Stimulated activated memory B cell treated with anti-CD40 and anti-IgM and Interleukin-4, amounts not matched to agents 10 μg/mL and 1 μg/mL and 100 μg/mL, for 72 hours (primary cell): ENCODE data around the gene COA6.
A peak's percentile ranks its signal among the peaks of the same experiment; 100 is the strongest.
"Not testable (repeated sequence)": the region's sequence is repeated elsewhere in the genome, so short reads cannot be mapped to it uniquely, and the experiment has no call there.

Experiments used
- ATAC-seq: fragments of 150-1000 bp; cut with Tn5 transposase; 2 replicates; pipeline ENCODE4 v1.10.0; 2021
- H3K27ac Mint-ChIP-seq: one replicate; pipeline ENCODE4 v1.8.0; 2022; ENCODE audit warnings: mild to moderate bottlenecking, mixed read lengths
- H3K27me3 Mint-ChIP-seq: one replicate; pipeline ENCODE4 v1.8.0; 2022; ENCODE audit warnings: mixed read lengths
- H3K36me3 Mint-ChIP-seq: one replicate; pipeline ENCODE4 v1.8.0; 2022; ENCODE audit warnings: mixed read lengths
- H3K4me1 Mint-ChIP-seq: one replicate; pipeline ENCODE4 v1.8.0; 2022; ENCODE audit warnings: mixed read lengths
- H3K4me3 Mint-ChIP-seq: one replicate; pipeline ENCODE4 v1.8.0; 2022; ENCODE audit warnings: mild to moderate bottlenecking, moderate library complexity, mixed read lengths
- H3K9me3 Mint-ChIP-seq: one replicate; pipeline ENCODE4 v1.8.0; 2022; ENCODE audit warnings: mixed read lengths

The COA6 gene

DNA sequence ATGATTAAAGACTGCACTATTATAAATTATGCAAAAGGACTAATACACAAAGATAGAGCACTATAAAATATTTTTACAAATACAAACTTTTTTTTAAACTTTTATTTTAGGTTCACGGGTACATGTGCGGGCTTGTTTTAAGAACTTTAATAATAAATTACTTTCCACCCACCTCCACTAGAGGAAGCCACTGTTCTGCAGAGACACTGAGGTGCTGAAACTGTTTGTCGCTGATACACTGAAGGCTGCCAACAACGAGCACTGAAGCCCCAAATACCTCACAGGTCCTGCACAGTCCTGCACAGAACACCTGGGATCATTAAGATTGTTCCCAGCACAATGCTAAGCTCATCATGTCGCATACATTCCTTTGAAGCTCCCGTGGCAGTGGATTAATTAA lies 19.9 kb downstream of the COA6 start:
- no peak for ATAC-seq
- no peak overlapping the region for H3K27ac Mint-ChIP-seq
- H3K36me3 Mint-ChIP-seq: peaks cover 51% of the 10 kb centered on the region

GRCh38 chr1:234395297-234395696 lies 22.0 kb downstream of the COA6 start:
- Mint-ChIP-seq H3K9me3 (no peaks in the 10 kb centered on the region), H3K27me3 (no peaks in the 10 kb centered on the region), H3K4me3 (no peak overlapping the region), H3K4me1 (peaks cover 22% of the 10 kb centered on the region), H3K36me3 (peaks cover 44% of the 10 kb centered on the region), H3K27ac (no peak overlapping the region)
- no peak for ATAC-seq

More for the DNA sequence above, 19.9 kb downstream of the COA6 start:
- Mint-ChIP-seq H3K4me3 (no peak overlapping the region), H3K4me1 (peaks cover 4% of the 10 kb centered on the region), H3K27me3 (no peaks in the 10 kb centered on the region), H3K9me3 (no peaks in the 10 kb centered on the region)

- Mint-ChIP-seq H3K4me1 (peaks cover 29% of the 10 kb centered on the region), H3K9me3 (no peaks in the 10 kb centered on the region), H3K4me3 (no peak overlapping the region)
Observed at GRCh38 chr1:234396092-234396491, 22.8 kb downstream of the COA6 start.

GRCh38 chr1:234396871-234397270 lies 23.6 kb downstream of the COA6 start:
- H3K36me3 Mint-ChIP-seq: peaks cover 36% of the 10 kb centered on the region
- ATAC-seq: no peak
- H3K27me3 Mint-ChIP-seq: no peaks in the 10 kb centered on the region
- peak overlapping the region; percentile 39 for H3K4me3 Mint-ChIP-seq
- H3K9me3 Mint-ChIP-seq: no peaks in the 10 kb centered on the region
- H3K27ac Mint-ChIP-seq: peak overlapping the region; percentile 63
- H3K4me1 Mint-ChIP-seq: peaks cover 37% of the 10 kb centered on the region

More at GRCh38 chr1:234396092-234396491, 22.8 kb downstream of the COA6 start:
- ATAC-seq: no peak
- H3K27me3 Mint-ChIP-seq: no peaks in the 10 kb centered on the region
- peaks cover 40% of the 10 kb centered on the region for H3K36me3 Mint-ChIP-seq
- no peak overlapping the region for H3K27ac Mint-ChIP-seq

GRCh38 chr1:234397732-234398131 lies 24.5 kb downstream of the COA6 start:
- Mint-ChIP-seq H3K27me3 (no peaks in the 10 kb centered on the region), H3K4me1 (peaks cover 40% of the 10 kb centered on the region), H3K9me3 (no peaks in the 10 kb centered on the region), H3K4me3 (no peak overlapping the region), H3K27ac (no peak overlapping the region), H3K36me3 (peaks cover 35% of the 10 kb centered on the region)
- no peak for ATAC-seq

- H3K4me3 Mint-ChIP-seq: peak overlapping the region; percentile 75
- peak overlapping the region; percentile 91 for H3K27ac Mint-ChIP-seq
- no peaks in the 10 kb centered on the region for H3K9me3 Mint-ChIP-seq
- H3K27me3 Mint-ChIP-seq: no peaks in the 10 kb centered on the region
- peaks cover 40% of the 10 kb centered on the region for H3K4me1 Mint-ChIP-seq
- peak; percentile 66 for ATAC-seq
- peaks cover 41% of the 10 kb centered on the region for H3K36me3 Mint-ChIP-seq
Observed at GRCh38 chr1:234398849-234399381, 25.7 kb downstream of the COA6 start.

- ATAC-seq, H3K9me3 Mint-ChIP-seq, H3K27me3 Mint-ChIP-seq: not testable (repeated sequence)
- Mint-ChIP-seq H3K4me1 (peaks cover 40% of the 10 kb centered on the region), H3K27ac (peak overlapping the region; percentile 91), H3K4me3 (peak overlapping the region; percentile 75), H3K36me3 (peaks cover 41% of the 10 kb centered on the region)
Observed at GRCh38 chr1:234399515-234399914, 26.3 kb downstream of the COA6 start.

GRCh38 chr1:234400773-234401172 lies 27.5 kb downstream of the COA6 start:
- H3K9me3 Mint-ChIP-seq: no peaks in the 10 kb centered on the region
- H3K4me3 Mint-ChIP-seq: peak overlapping the region; percentile 46
- peaks cover 43% of the 10 kb centered on the region for H3K36me3 Mint-ChIP-seq
- H3K27me3 Mint-ChIP-seq: no peaks in the 10 kb centered on the region
- H3K4me1 Mint-ChIP-seq: peaks cover 40% of the 10 kb centered on the region
- ATAC-seq: no peak
- H3K27ac Mint-ChIP-seq: peak overlapping the region; percentile 61

DNA sequence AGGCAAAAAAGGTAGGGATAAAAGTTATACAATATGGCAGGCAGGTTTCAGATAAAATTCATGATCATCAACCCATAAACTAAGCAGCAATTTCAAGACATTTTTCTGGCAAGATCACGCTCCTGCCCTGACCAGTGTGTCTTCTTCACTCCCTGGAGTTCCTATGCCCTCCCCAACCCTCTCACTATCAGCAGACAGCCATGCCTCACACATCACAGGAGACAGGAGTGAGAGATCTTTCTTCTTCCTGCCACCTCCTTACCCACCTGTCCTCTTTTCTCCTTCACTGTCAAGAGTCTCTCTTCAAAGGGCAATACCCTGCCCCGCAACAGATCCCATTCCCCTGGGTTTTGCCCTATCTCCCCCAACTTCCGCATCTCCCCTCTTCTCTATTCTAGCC lies 28.4 kb downstream of the COA6 start:
- H3K36me3 Mint-ChIP-seq: peaks cover 39% of the 10 kb centered on the region
- H3K27ac Mint-ChIP-seq: peak overlapping the region; percentile 61
- H3K27me3 Mint-ChIP-seq: no peaks in the 10 kb centered on the region
- H3K4me3 Mint-ChIP-seq: no peak overlapping the region
- no peak for ATAC-seq
- H3K4me1 Mint-ChIP-seq: peaks cover 39% of the 10 kb centered on the region
- H3K9me3 Mint-ChIP-seq: no peaks in the 10 kb centered on the region

DNA sequence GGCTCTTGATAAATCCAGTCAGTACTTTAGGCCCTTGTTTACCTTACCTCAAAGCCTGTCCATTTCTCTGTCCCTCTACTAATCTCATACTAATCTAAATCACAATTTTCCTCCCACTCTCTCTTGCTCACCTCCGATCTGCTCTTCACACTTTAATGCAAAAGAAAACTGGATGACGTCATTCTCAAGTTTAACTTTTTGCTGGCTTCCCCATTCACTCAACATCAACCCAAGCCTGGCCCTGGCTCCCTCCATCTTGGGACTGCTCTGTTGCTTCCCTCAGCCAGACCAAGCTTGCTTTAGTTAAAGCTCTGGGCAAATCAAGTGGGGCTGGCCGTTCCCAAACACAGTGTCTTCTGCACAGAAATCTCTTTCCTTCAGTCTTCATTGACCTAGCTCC lies 29.7 kb downstream of the COA6 start:
- Mint-ChIP-seq H3K4me1 (peaks cover 36% of the 10 kb centered on the region), H3K27me3 (no peaks in the 10 kb centered on the region), H3K9me3 (no peaks in the 10 kb centered on the region), H3K36me3 (peaks cover 35% of the 10 kb centered on the region), H3K4me3 (no peak overlapping the region), H3K27ac (peak overlapping the region; percentile 6)
- ATAC-seq: no peak

- Mint-ChIP-seq H3K9me3 (no peaks in the 10 kb centered on the region), H3K27ac (no peak overlapping the region), H3K36me3 (peaks cover 47% of the 10 kb centered on the region), H3K4me1 (peaks cover 15% of the 10 kb centered on the region), H3K27me3 (no peaks in the 10 kb centered on the region), H3K4me3 (no peak overlapping the region)
- ATAC-seq: no peak
Observed at GRCh38 chr1:234405676-234406075, 32.4 kb downstream of the COA6 start.

DNA sequence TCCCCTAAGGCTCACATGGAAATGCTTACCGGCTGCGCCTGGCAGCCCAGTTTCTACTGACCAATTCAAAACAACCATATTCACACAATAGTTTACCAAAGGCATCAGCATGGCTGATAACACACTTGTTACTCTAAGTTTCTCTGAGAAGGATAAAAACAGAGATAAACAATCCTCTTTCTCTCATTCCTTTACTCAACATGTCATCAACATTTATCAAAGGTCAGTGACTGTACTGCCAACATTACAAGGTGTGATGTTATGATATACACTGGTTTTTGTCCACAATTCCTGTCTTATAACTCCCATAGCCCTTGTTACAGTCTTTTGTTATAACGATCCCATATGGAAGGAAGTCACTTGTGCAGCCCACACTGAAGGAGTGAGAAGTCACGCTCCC lies 33.6 kb downstream of the COA6 start:
- Mint-ChIP-seq H3K4me1 (peaks cover 3% of the 10 kb centered on the region), H3K4me3 (no peak overlapping the region), H3K36me3 (peaks cover 44% of the 10 kb centered on the region), H3K27ac (no peak overlapping the region), H3K9me3 (no peaks in the 10 kb centered on the region), H3K27me3 (no peaks in the 10 kb centered on the region)
- no peak for ATAC-seq

- ATAC-seq: no peak
- Mint-ChIP-seq H3K27me3 (no peaks in the 10 kb centered on the region), H3K4me1 (no peaks in the 10 kb centered on the region), H3K36me3 (peaks cover 50% of the 10 kb centered on the region), H3K9me3 (no peaks in the 10 kb centered on the region), H3K4me3 (no peak overlapping the region), H3K27ac (no peak overlapping the region)
Observed at GRCh38 chr1:234408757-234409156, 35.5 kb downstream of the COA6 start.

- no peak overlapping the region for H3K27ac Mint-ChIP-seq
- no peak overlapping the region for H3K4me3 Mint-ChIP-seq
- H3K9me3 Mint-ChIP-seq: no peaks in the 10 kb centered on the region
- no peaks in the 10 kb centered on the region for H3K4me1 Mint-ChIP-seq
- H3K27me3 Mint-ChIP-seq: no peaks in the 10 kb centered on the region
- peaks cover 53% of the 10 kb centered on the region for H3K36me3 Mint-ChIP-seq
- ATAC-seq: no peak
Observed at GRCh38 chr1:234409328-234409727, 36.1 kb downstream of the COA6 start.

GRCh38 chr1:234412830-234413229 lies 39.6 kb downstream of the COA6 start:
- ATAC-seq: no peak
- H3K27ac Mint-ChIP-seq: no peak overlapping the region
- no peaks in the 10 kb centered on the region for H3K9me3 Mint-ChIP-seq
- no peaks in the 10 kb centered on the region for H3K27me3 Mint-ChIP-seq
- H3K4me1 Mint-ChIP-seq: no peaks in the 10 kb centered on the region
- no peak overlapping the region for H3K4me3 Mint-ChIP-seq
- peaks cover 66% of the 10 kb centered on the region for H3K36me3 Mint-ChIP-seq

GRCh38 chr1:234413485-234413884 lies 40.2 kb downstream of the COA6 start:
- peaks cover 66% of the 10 kb centered on the region for H3K36me3 Mint-ChIP-seq
- no peaks in the 10 kb centered on the region for H3K9me3 Mint-ChIP-seq
- H3K4me3 Mint-ChIP-seq: no peak overlapping the region
- no peak for ATAC-seq
- H3K27me3 Mint-ChIP-seq: no peaks in the 10 kb centered on the region
- H3K4me1 Mint-ChIP-seq: no peaks in the 10 kb centered on the region
- no peak overlapping the region for H3K27ac Mint-ChIP-seq

DNA sequence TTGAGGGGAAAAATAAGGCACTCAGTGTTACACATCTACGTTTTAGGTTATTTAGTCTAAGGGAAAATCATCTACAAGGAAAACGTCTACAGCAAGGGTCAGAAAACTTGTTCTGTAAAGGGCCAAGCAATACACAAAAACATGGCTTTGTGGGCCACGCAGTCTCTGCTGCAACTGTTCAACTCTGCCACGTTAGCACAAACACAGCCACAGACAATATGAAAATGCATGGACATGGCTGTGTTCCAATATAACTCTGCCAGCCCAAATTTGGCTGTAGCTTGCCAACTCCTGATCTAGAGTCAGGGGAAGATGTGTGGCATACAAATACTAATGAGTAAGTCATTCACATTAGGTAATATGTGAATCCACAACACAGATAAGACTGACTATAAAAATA lies 40.7 kb downstream of the COA6 start:
- Mint-ChIP-seq H3K27ac (no peak overlapping the region), H3K4me1 (no peaks in the 10 kb centered on the region), H3K36me3 (peaks cover 65% of the 10 kb centered on the region), H3K27me3 (no peaks in the 10 kb centered on the region), H3K9me3 (no peaks in the 10 kb centered on the region), H3K4me3 (no peak overlapping the region)
- no peak for ATAC-seq
